HL-60/S4 treated with phorbol 12-myristate 13-acetate at 8.2 ng/mL for 4 days and 3 days (cell line): ENCODE results near the gene SHISA6.
"Not testable (repeated sequence)": the region's sequence is repeated elsewhere in the genome, so short reads cannot be mapped to it uniquely, and the experiment has no call there.

ENCODE experiments used
- in situ Hi-C: fragments of 300-500 bp; cut with MboI; formaldehyde crosslinking; loops from 2 replicates; pipeline ENCODE4 v1.15.0; 2022; ENCODE audit warnings: low sequenced_read_pairs

Gene SHISA6

GRCh38 chr17:11301874-11302273, 60.9 kb downstream of the SHISA6 start:
- in situ Hi-C loops, result not testable (repeated sequence)

GRCh38 chr17:11302401-11303186, 61.6 kb downstream of the SHISA6 start:
- in situ Hi-C loops, result no loop called here

- in situ Hi-C loops, result no loop called here
Observed at GRCh38 chr17:11303773-11304394, 62.9 kb downstream of the SHISA6 start.

GRCh38 chr17:11304568-11304967, 63.6 kb downstream of the SHISA6 start:
- in situ Hi-C loops, result no loop called here

- in situ Hi-C loops, result no loop called here
Observed at GRCh38 chr17:11305524-11305923, 64.5 kb downstream of the SHISA6 start.

- in situ Hi-C loops, result no loop called here
Observed at GRCh38 chr17:11308531-11308930, 67.5 kb downstream of the SHISA6 start.

GRCh38 chr17:11309033-11309432, 68.0 kb downstream of the SHISA6 start:
- in situ Hi-C loops, result no loop called here

- in situ Hi-C loops, result no loop called here
Observed at GRCh38 chr17:11309850-11310249, 68.8 kb downstream of the SHISA6 start.

GRCh38 chr17:11316451-11316850, 75.4 kb downstream of the SHISA6 start:
- in situ Hi-C loops, result not testable (repeated sequence)

- in situ Hi-C loops, result no loop called here
Observed at GRCh38 chr17:11318207-11318606, 77.2 kb downstream of the SHISA6 start.

- in situ Hi-C loops, result no loop called here
Observed at GRCh38 chr17:11319894-11320293, 78.9 kb downstream of the SHISA6 start.

GRCh38 chr17:11324021-11324420, 83.0 kb downstream of the SHISA6 start:
- in situ Hi-C loops, result no loop called here

- in situ Hi-C loops, result no loop called here
Observed at GRCh38 chr17:11324846-11325420, 83.9 kb downstream of the SHISA6 start.

GRCh38 chr17:11326492-11326891, 85.5 kb downstream of the SHISA6 start:
- in situ Hi-C loops, result no loop called here

GRCh38 chr17:11328770-11329169, 87.8 kb downstream of the SHISA6 start:
- in situ Hi-C loops, result no loop called here

- in situ Hi-C loops, result no loop called here
Observed at GRCh38 chr17:11330006-11330405, 89.0 kb downstream of the SHISA6 start.

- in situ Hi-C loops, result no loop called here
Observed at GRCh38 chr17:11330826-11331225, 89.8 kb downstream of the SHISA6 start.

- in situ Hi-C loops, result no loop called here
Observed at GRCh38 chr17:11331547-11332513, 90.8 kb downstream of the SHISA6 start.

- in situ Hi-C loops, result no loop called here
Observed at GRCh38 chr17:11332706-11333105, 91.7 kb downstream of the SHISA6 start.

GRCh38 chr17:11334493-11334892, 93.5 kb downstream of the SHISA6 start:
- in situ Hi-C loops, result no loop called here

- in situ Hi-C loops, result no loop called here
Observed at GRCh38 chr17:11336290-11336689, 95.3 kb downstream of the SHISA6 start.
